Memory B cell (primary cell): ENCODE data around the gene MYADM.

Experiments used
- ATAC-seq: fragments of 150-1000 bp; cut with Tn5 transposase; 2 replicates; pipeline ENCODE4 v1.10.0; 2021; ENCODE audit warnings: low read depth, mild to moderate bottlenecking, moderate library complexity
- DNase-seq, 2 donors: peaks; one replicate each; pipeline ENCODE4 v3.0.0; 2022; ENCODE audit warnings: low spot score in 2 of 2
- H3K27ac Mint-ChIP-seq: one replicate; pipeline ENCODE4 v1.8.0; 2022; ENCODE audit warnings: mild to moderate bottlenecking, moderate library complexity, mixed read lengths
- H3K27me3 Mint-ChIP-seq: one replicate; pipeline ENCODE4 v1.8.0; 2022; ENCODE audit warnings: mixed read lengths
- H3K36me3 Mint-ChIP-seq: one replicate; pipeline ENCODE4 v1.8.0; 2022; ENCODE audit warnings: mild to moderate bottlenecking, mixed read lengths
- H3K4me1 Mint-ChIP-seq: one replicate; pipeline ENCODE4 v1.8.0; 2022; ENCODE audit warnings: mixed read lengths
- H3K4me3 Mint-ChIP-seq: one replicate; pipeline ENCODE4 v1.8.0; 2022; ENCODE audit warnings: mild to moderate bottlenecking, moderate library complexity, mixed read lengths
- H3K9me3 Mint-ChIP-seq: one replicate; pipeline ENCODE4 v1.8.0; 2022; ENCODE audit warnings: mixed read lengths

The MYADM gene

GRCh38 chr19:53906211-53907192 is 38.8 kb downstream of the MYADM start:
- DNase-seq = peak; percentile 50 to 74
- H3K4me3 Mint-ChIP-seq = no peak overlapping the region
- peaks cover 15% of the 10 kb centered on the region for H3K4me1 Mint-ChIP-seq
- ATAC-seq = no peak
- peaks cover 42% of the 10 kb centered on the region for H3K27me3 Mint-ChIP-seq
- H3K9me3 Mint-ChIP-seq = peaks cover 15% of the 10 kb centered on the region
- H3K27ac Mint-ChIP-seq = no peak overlapping the region
- H3K36me3 Mint-ChIP-seq = peaks cover 12% of the 10 kb centered on the region

DNA sequence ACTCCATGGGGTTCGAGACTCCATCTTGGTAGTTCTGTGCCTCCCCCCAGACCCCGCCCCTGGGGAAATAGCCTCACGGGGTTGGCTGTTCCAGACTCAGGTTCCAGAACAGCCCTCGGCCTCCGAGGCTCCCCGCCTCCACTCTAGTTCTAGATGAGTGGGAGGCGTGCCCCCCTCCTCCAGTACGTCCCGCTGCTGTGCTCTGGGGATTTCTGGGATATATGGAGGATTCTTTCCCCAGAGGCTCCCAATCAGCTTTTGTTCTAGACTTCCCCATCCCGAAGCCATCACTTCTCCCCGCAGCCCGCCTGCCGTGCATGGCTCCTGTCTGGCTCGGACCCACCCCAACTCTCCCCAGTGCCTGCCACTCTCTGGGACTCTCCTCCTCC is 39.5 kb downstream of the MYADM start:
- ATAC-seq = no peak
- Mint-ChIP-seq H3K4me1 (peaks cover 15% of the 10 kb centered on the region), H3K27ac (no peak overlapping the region), H3K36me3 (peaks cover 12% of the 10 kb centered on the region), H3K9me3 (peaks cover 14% of the 10 kb centered on the region), H3K4me3 (no peak overlapping the region), H3K27me3 (peaks cover 45% of the 10 kb centered on the region)
- DNase-seq = no peak

- Mint-ChIP-seq H3K4me3 (peak overlapping the region; percentile 6), H3K27ac (no peak overlapping the region), H3K4me1 (peaks cover 15% of the 10 kb centered on the region), H3K36me3 (peaks cover 12% of the 10 kb centered on the region), H3K27me3 (peaks cover 46% of the 10 kb centered on the region), H3K9me3 (peaks cover 14% of the 10 kb centered on the region)
- ATAC-seq (no peak), DNase-seq (no peak)
Observed at GRCh38 chr19:53907690-53908089, 40.0 kb downstream of the MYADM start.

DNA sequence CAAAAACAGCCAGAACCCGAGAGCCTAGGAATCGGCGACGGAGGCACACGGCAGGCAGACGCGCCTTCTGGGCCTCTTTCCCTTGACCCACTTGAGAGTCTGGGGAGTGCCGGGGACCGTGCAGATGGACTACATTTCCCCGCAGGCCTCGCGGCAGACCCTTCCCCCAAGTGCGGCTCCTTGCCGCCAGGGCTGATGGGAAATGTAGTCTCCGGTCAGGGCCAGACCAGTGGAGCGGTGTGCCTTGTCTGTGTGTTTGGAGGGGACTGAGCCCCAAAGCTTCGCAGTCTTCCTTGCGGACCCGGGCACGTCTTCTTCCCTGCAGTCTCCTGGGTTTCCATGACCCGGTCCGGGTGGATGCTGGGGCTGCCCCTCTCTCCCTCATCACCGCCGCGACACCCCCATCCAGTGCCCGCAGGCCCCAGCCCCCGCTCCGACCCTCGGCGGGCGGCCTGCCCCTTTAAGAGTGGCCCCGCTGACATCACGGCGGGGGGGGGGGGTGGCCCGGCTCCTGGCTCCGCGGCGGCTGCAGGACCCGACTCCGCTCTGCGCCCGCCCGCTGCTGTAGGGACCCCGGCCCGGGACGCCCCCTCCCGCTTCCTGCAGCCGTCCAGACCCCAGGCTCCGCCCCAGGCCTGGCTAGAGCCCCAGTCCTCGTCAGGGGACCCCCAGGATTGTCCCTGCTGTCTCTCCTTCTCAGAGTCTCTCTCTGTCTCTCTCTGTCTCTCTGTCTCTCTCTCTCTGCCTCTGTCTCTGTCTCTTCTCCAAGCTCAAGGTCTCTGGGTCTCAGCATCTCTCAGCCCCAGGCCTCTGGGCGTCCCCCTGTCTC is 40.6 kb downstream of the MYADM start:
- Mint-ChIP-seq H3K9me3 (peaks cover 14% of the 10 kb centered on the region), H3K4me1 (peaks cover 15% of the 10 kb centered on the region), H3K36me3 (peaks cover 12% of the 10 kb centered on the region), H3K4me3 (peak overlapping the region; percentile 28), H3K27ac (no peak overlapping the region), H3K27me3 (peaks cover 46% of the 10 kb centered on the region)
- no peak for ATAC-seq
- DNase-seq = no peak

DNA sequence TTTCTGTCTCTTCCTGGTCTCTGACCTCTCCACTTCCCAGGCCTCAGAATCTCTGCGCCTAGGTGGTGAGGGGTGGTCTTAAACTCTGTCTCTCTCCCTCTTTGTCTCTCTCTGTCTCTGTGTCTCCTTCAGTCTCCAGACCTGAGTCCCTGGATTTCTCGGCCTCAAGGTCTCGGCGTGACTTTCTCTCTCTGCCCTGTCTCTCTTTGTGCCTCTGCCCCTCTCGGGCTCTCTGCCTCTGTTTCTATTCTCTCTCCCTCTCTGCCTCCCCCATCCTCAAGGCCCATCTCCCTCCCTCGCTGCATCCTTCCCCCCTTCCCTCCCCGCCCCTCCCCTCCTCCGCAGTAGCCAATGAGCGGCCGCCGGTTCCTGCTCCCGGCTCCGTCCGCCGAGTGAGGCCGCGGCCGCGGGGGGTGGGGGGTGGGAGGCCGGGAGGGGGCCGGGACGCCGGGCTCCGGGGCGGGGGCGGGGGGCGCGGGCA is 41.3 kb downstream of the MYADM start, which contains the start of gene CACNG7:
Gene CACNG7, plus strand, starts transcription at position 344 of the 481 bp plus-strand sequence. CDS start 3,554 bp downstream, outside the sequence.
- no peak for ATAC-seq
- Mint-ChIP-seq H3K9me3 (peaks cover 14% of the 10 kb centered on the region), H3K27ac (no peak within 1 kb of the TSS), H3K4me3 (peak within 1 kb of the TSS; percentile 28), H3K4me1 (peaks cover 15% of the 10 kb centered on the region), H3K36me3 (peaks cover 12% of the 10 kb centered on the region), H3K27me3 (peaks cover 46% of the 10 kb centered on the region)
- DNase-seq = no peak

DNA sequence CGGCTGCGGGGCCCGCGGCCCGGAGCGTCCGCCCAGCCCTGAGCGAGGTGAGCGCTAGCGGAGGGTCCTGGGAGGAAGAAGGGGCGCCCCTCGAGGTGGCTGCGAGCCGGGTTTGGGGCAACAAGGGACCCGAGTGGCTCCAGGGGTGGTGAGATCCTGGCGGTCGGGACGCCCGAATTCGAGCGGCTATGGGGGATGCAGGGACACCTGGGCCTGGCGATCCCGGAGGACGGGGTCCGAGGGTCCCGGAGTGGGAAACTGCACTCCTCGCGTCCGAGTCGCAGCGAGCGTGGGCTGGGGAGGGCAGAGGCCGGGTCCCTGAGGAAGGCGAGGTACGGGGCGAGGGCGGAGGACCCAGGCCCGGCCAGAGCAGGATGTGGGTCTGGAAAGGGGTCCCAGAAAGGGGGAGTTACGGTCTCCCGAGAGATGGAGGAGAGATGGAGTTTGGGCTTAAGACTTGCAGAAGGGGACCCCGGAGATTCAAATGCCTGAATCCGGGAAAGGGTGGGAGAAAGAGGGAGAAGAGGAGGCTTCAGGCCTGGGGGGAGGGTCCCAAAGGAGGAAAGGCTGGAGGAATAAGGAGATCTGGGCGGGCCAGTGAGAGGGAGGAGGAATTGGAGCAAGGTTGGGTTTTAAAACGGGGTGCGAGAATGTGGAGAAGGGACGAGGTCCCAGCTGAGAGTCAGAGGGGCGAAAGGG is 41.9 kb downstream of the MYADM start:
- ATAC-seq (no peak), DNase-seq (no peak)
- peaks cover 46% of the 10 kb centered on the region for H3K27me3 Mint-ChIP-seq
- H3K27ac Mint-ChIP-seq = no peak overlapping the region
- H3K4me1 Mint-ChIP-seq = peaks cover 15% of the 10 kb centered on the region
- H3K4me3 Mint-ChIP-seq = no peak overlapping the region
- peaks cover 14% of the 10 kb centered on the region for H3K9me3 Mint-ChIP-seq
- peaks cover 12% of the 10 kb centered on the region for H3K36me3 Mint-ChIP-seq

- Mint-ChIP-seq H3K4me1 (peaks cover 14% of the 10 kb centered on the region), H3K36me3 (peaks cover 12% of the 10 kb centered on the region), H3K9me3 (peaks cover 18% of the 10 kb centered on the region), H3K27me3 (peaks cover 45% of the 10 kb centered on the region), H3K4me3 (no peak overlapping the region), H3K27ac (no peak overlapping the region)
- ATAC-seq (no peak), DNase-seq (no peak)
Observed at GRCh38 chr19:53910170-53910518, 42.5 kb downstream of the MYADM start.

- H3K9me3 Mint-ChIP-seq = peaks cover 17% of the 10 kb centered on the region
- H3K4me1 Mint-ChIP-seq = peaks cover 5% of the 10 kb centered on the region
- DNase-seq (no peak), ATAC-seq (no peak)
- peaks cover 9% of the 10 kb centered on the region for H3K36me3 Mint-ChIP-seq
- H3K4me3 Mint-ChIP-seq = no peak overlapping the region
- peaks cover 28% of the 10 kb centered on the region for H3K27me3 Mint-ChIP-seq
- no peak overlapping the region for H3K27ac Mint-ChIP-seq
Observed at GRCh38 chr19:53912653-53913052, 45.0 kb downstream of the MYADM start.

- Mint-ChIP-seq H3K4me3 (no peak overlapping the region), H3K27me3 (peaks cover 14% of the 10 kb centered on the region), H3K27ac (no peak overlapping the region), H3K4me1 (no peaks in the 10 kb centered on the region), H3K36me3 (peaks cover 2% of the 10 kb centered on the region), H3K9me3 (peaks cover 10% of the 10 kb centered on the region)
- no peak for DNase-seq
- ATAC-seq = no peak
Observed at GRCh38 chr19:53915000-53915399, 47.3 kb downstream of the MYADM start.

DNA sequence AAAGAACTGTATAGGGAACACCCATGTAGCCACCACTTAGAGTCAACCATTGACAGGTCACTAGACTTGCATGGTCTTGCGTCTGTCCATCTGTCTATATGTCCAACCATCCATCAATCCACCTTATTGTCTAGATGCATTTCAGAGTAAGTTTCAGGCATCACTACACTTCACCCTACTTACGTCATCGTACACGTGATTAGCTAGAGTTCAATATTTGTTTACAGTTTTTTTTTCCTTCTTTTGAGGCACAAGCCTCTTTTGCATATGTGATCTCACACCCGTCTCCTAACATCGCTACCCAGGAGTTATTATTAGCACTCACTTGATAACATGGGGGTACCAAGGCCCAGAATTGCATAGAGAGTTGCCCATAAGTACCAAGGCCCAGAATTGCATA is 48.3 kb downstream of the MYADM start:
- no peak for ATAC-seq
- Mint-ChIP-seq H3K4me1 (no peaks in the 10 kb centered on the region), H3K27me3 (peaks cover 7% of the 10 kb centered on the region)

GRCh38 chr19:53917356-53917755 is 49.7 kb downstream of the MYADM start:
- no peak for ATAC-seq
- no peak for DNase-seq
- peaks cover 1% of the 10 kb centered on the region for H3K27me3 Mint-ChIP-seq
- H3K9me3 Mint-ChIP-seq = peaks cover 9% of the 10 kb centered on the region
- no peaks in the 10 kb centered on the region for H3K4me1 Mint-ChIP-seq
- H3K4me3 Mint-ChIP-seq = no peak overlapping the region
- H3K27ac Mint-ChIP-seq = no peak overlapping the region
- no peaks in the 10 kb centered on the region for H3K36me3 Mint-ChIP-seq

More for the DNA sequence above, 48.3 kb downstream of the MYADM start:
- Mint-ChIP-seq H3K4me3 (no peak overlapping the region), H3K36me3 (peaks cover 2% of the 10 kb centered on the region), H3K27ac (no peak overlapping the region), H3K9me3 (peaks cover 10% of the 10 kb centered on the region)
- no peak for DNase-seq
